HepG2 (cell line): ENCODE measurements around the gene NOL4L. TPM values are rescaled to one million over a fixed set of nuclear protein-coding genes. Genes with fewer than 3 reads are reported as not detected.
A peak's percentile ranks its signal among the peaks of the same experiment; 100 is the strongest.

Experiments used
- MYC ChIP-seq: sonication (generic); formaldehyde crosslinking; IDR thresholded peaks from 2 replicates; pipeline ENCODE4 v1.9.0; 2021; ENCODE audit warnings: missing genetic modification reagents, borderline replicate concordance
- RBFOX2 ChIP-seq: fragments of 200-400 bp; formaldehyde crosslinking; IDR thresholded peaks from 2 replicates; pipeline ENCODE4 v1.6.1; 2017; ENCODE audit warnings: low read depth, mild to moderate bottlenecking, low read length
- SMAD1 ChIP-seq: sonication (generic); formaldehyde crosslinking; IDR thresholded peaks from 2 replicates; pipeline ENCODE4 v1.4.0; 2020; ENCODE audit warnings: missing genetic modification reagents, low read depth, mild to moderate bottlenecking, borderline replicate concordance
- SP4 ChIP-seq: sonication (generic); formaldehyde crosslinking; IDR thresholded peaks from 2 replicates; pipeline ENCODE4 v1.8.1; 2023; ENCODE audit warnings: mild to moderate bottlenecking, missing genetic modification reagents
- THAP7 ChIP-seq: sonication (generic); formaldehyde crosslinking; IDR thresholded peaks from 2 replicates; pipeline ENCODE4 v1.8.1; 2023; ENCODE audit warnings: mild to moderate bottlenecking, missing genetic modification reagents
- ZBTB10 ChIP-seq: sonication (generic); formaldehyde crosslinking; IDR thresholded peaks from 2 replicates; pipeline ENCODE4 v1.4.0; 2020; ENCODE audit warnings: missing genetic modification reagents, borderline replicate concordance
- ZBTB33 ChIP-seq: sonication (generic); formaldehyde crosslinking; IDR thresholded peaks from 2 replicates; pipeline ENCODE4 v1.4.0; 2020; ENCODE audit warnings: missing genetic modification reagents
- ZBTB4 ChIP-seq: sonication (generic); formaldehyde crosslinking; IDR thresholded peaks from 2 replicates; pipeline ENCODE4 v1.4.0; 2020; ENCODE audit warnings: missing genetic modification reagents, mild to moderate bottlenecking, borderline replicate concordance
- ZNF143 ChIP-seq: sonication (generic); formaldehyde crosslinking; IDR thresholded peaks from 2 replicates; pipeline ENCODE4 v1.4.0; 2020; ENCODE audit warnings: missing genetic modification reagents
- ZNF24 ChIP-seq: fragments of 450-650 bp; IDR thresholded peaks from 2 replicates; pipeline ENCODE4 v1.6.1; 2017; ENCODE audit warnings: antibody characterized with exemption, mild to moderate bottlenecking
- ZNF597 ChIP-seq: sonication (generic); formaldehyde crosslinking; IDR thresholded peaks from 2 replicates; pipeline ENCODE4 v1.5.0; 2020; ENCODE audit warnings: missing genetic modification reagents
- ZSCAN21 ChIP-seq: sonication (generic); formaldehyde crosslinking; IDR thresholded peaks from 2 replicates; pipeline ENCODE4 v1.8.0; 2022; ENCODE audit warnings: mild to moderate bottlenecking, missing genetic modification reagents, moderate library complexity, borderline replicate concordance
- polyA plus RNA-seq, 8 experiments: library from polyadenylated mRNA; depleted of rRNA in 3 of 8; stranded (reverse) in 7 of 8; unstranded in 1 of 8; fragments of >200 nt; fragmentation: Illumina TruSeq in 4 of 8; extraction: Trizol in 4 of 8; gene quantifications; 2 replicates each; pipeline versions ENCODE4 v1.2.1 to v1.2.3, GENCODE V29; 2011 to 2016; ENCODE audit warnings: low read depth in 4 of 8, missing spikeins in 1 of 8, mixed read lengths in 1 of 8; ENCODE audit not compliant: insufficient read depth in 1 of 8
- total RNA-seq, 5 experiments: library from RNA; depleted of rRNA; stranded (reverse); fragments of >200 nt; fragmentation: Illumina TruSeq; extraction: Trizol; gene quantifications; 2 replicates each; pipeline ENCODE4 v1.2.3, GENCODE V29; 2016; ENCODE audit warnings: low read depth in 1 of 5

Gene NOL4L
- total and polyA plus RNA-seq, 2 of the 13 experiments (the other 11 are each of a cell fraction or from before 2014, with no cell fraction given): 16.6 to 35.4 TPM

GRCh38 chr20:32463642-32464400, 121.3 kb downstream of the NOL4L start (continued):
- TF ChIP-seq ZNF597 (CRISPR knock-in tag) (no peak), ZSCAN21 (CRISPR knock-in tag) (0 out of 2 replicates have a peak, but pooled peaks have one; percentile 23), ZBTB33 (peak; percentile 44), ZBTB4 (CRISPR knock-in tag) (peak; percentile 61; the same call in 1 of the 2 replicates), ZNF24 (no peak), SMAD1 (CRISPR knock-in tag) (no peak), RBFOX2 (peak; percentile 59), ZNF143 (0 out of 2 replicates have a peak, but pooled peaks have one; percentile 6), THAP7 (no peak), ZBTB10 (CRISPR knock-in tag) (peak; percentile 24; the same call in 1 of the 2 replicates), SP4 (CRISPR knock-in tag) (peak; percentile 38; the same call in 1 of the 2 replicates), MYC (CRISPR knock-in tag) (peak; percentile 14; the same call in 1 of the 2 replicates)
